Right lobe of liver (tissue), 4 donors: ENCODE measurements around the gene MACROD2.

Experiments
- POLR2A ChIP-seq: fragments of 450-650 bp; IDR thresholded peaks from one replicate; pipeline ENCODE4 v1.6.1; 2017; ENCODE audit warnings: antibody characterized with exemption, mild to moderate bottlenecking
- TF ChIP-seq, protein P1 (sequence below), 4 donors: fragments of 200-600 bp in 3 of 4; fragments of 450-650 bp in 1 of 4; IDR thresholded peaks; one replicate each; pipeline versions ENCODE4 v1.5.1 to v1.8.0; 2016 to 2022; ENCODE audit warnings: antibody characterized with exemption in 4 of 4, mild to moderate bottlenecking in 2 of 4
- donor health status: DM: no; HTN: no; CAD: no.
- donor health status: DM: no; HTN: no; CAD: no.
- donor health status: DM: no; HTN: yes; CAD: no.

- TF ChIP-seq, protein P1, sequence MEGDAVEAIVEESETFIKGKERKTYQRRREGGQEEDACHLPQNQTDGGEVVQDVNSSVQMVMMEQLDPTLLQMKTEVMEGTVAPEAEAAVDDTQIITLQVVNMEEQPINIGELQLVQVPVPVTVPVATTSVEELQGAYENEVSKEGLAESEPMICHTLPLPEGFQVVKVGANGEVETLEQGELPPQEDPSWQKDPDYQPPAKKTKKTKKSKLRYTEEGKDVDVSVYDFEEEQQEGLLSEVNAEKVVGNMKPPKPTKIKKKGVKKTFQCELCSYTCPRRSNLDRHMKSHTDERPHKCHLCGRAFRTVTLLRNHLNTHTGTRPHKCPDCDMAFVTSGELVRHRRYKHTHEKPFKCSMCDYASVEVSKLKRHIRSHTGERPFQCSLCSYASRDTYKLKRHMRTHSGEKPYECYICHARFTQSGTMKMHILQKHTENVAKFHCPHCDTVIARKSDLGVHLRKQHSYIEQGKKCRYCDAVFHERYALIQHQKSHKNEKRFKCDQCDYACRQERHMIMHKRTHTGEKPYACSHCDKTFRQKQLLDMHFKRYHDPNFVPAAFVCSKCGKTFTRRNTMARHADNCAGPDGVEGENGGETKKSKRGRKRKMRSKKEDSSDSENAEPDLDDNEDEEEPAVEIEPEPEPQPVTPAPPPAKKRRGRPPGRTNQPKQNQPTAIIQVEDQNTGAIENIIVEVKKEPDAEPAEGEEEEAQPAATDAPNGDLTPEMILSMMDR (IDR thresholded peaks at IDR 0.05) = no peak
- TF ChIP-seq POLR2A = no peak
These were observed 1646.8 kb downstream of the MACROD2 start for GRCh38 chr20:15642109-15642508.
